Ovary (tissue), 3 donors: ENCODE data around the gene ZNF75A.
"Not testable (repeated sequence)": the region's sequence is repeated elsewhere in the genome, so short reads cannot be mapped to it uniquely, and the experiment has no call there.

Experiments used
- CTCF ChIP-seq, 3 donors: fragments of 450-650 bp in 2 of 3; fragments of 200-600 bp in 1 of 3; IDR thresholded peaks; one replicate each; pipeline versions ENCODE4 v1.5.1 to v1.8.0; 2016 to 2022; ENCODE audit warnings: antibody characterized with exemption in 3 of 3, mild to moderate bottlenecking in 1 of 3
- POLR2A ChIP-seq: fragments of 450-650 bp; IDR thresholded peaks from one replicate; pipeline ENCODE4 v1.6.1; 2017; ENCODE audit warnings: antibody characterized with exemption, mild to moderate bottlenecking, moderate library complexity
- donor health status: DM: no; HTN: no; CAD: no.

- TF ChIP-seq CTCF (IDR thresholded peaks at IDR 0.05); POLR2A: not testable (repeated sequence)
Measured at GRCh38 chr16:3270718-3271117, 34.6 kb upstream of the ZNF75A start.
